ENCODE results near the gene IGSF8. TPM values are rescaled to one million over a fixed set of nuclear protein-coding genes. Genes with fewer than 3 reads are reported as not detected.

The IGSF8 gene
- total and polyA plus RNA-seq, 2 donors (not counting 3 experiments of a cell fraction or from before 2014, with no cell fraction given): 9.5 to 17.5 TPM

DNA sequence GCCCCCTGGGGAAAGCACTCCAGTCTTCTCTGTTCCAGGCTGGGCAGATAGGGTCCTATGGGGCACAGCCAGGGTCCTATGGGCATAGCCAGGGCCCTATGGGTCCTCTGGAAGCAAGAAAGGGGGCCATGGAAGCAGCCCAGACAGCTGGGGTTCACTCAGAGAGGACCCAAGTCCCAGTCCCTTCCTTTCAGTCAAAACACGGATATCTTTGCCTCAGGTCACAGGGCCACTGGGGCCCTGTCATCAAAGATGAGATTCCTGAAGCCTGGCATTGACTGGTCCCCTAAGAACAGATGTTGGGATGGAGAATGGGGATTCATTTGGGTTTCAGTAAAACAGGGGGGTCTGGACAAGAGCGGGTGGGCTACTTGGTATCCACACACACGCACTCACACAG lies 8.5 kb downstream of the IGSF8 start:
- no peaks in the 10 kb centered on the region for H3K9me1 ChIP-seq (replicated peaks; ENCODE audit: control insufficient read depth, extremely low read depth, insufficient read depth, low read length)
- H3K9me3 ChIP-seq (replicated peaks; ENCODE audit: control insufficient read depth, insufficient read depth, low read length): no peaks in the 10 kb centered on the region
- ChIA-PET CTCF (interaction anchor here (1.0 to 3.7 kb wide), 2 partner anchors 8 to 12 kb away, joined by 4 to 21 read pairs; partner anchors contain the start of gene IGSF8), POLR2A (no interaction called here)
- H3K79me2 ChIP-seq (ENCODE audit: control insufficient read depth, insufficient read depth, low read length): no peaks in the 10 kb centered on the region
- H2AFZ ChIP-seq (ENCODE audit: low read depth, low read length): no peak overlapping the region
- TF ChIP-seq FOS (IDR thresholded peaks at IDR 0.05; ENCODE audit: borderline replicate concordance, insufficient read depth, low read length) (no peak), POLR2AphosphoS5 (IDR thresholded peaks at IDR 0.05; ENCODE audit: insufficient read depth, low read depth, low read length) (no peak), CTCF (IDR thresholded peaks at IDR 0.05; ENCODE audit: extremely low read depth in 1 of 2, insufficient read depth in 1 of 2, low read depth in 1 of 2, low read length in 2 of 2) (no peak), GATA2 (IDR thresholded peaks at IDR 0.05; ENCODE audit: insufficient read depth, insufficient read length, low read depth, low read length) (no peak), POLR2A (IDR thresholded peaks at IDR 0.05; ENCODE audit: low read depth, low read length) (no peak), JUN (IDR thresholded peaks at IDR 0.05; ENCODE audit: borderline replicate concordance, insufficient read depth, insufficient read length, low read depth) (no peak), EZH2 (IDR thresholded peaks at IDR 0.05; ENCODE audit: borderline replicate concordance, low read depth, low read length, severe bottlenecking) (no peak), MYC (IDR thresholded peaks at IDR 0.05; ENCODE audit: low read depth, low read length) (no peak)
- TF ChIP-seq, protein P1, sequence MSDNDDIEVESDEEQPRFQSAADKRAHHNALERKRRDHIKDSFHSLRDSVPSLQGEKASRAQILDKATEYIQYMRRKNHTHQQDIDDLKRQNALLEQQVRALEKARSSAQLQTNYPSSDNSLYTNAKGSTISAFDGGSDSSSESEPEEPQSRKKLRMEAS (IDR thresholded peaks at IDR 0.05; ENCODE audit: insufficient read depth, insufficient read length): no peak
- peaks cover 4 to 5% of the 10 kb centered on the region in 2 experiments for H3K27me3 ChIP-seq (ENCODE audit: control insufficient read depth in 2 of 2, insufficient read depth in 2 of 2, low read length in 2 of 2)
- DNase-seq (ENCODE audit: low read depth, low spot score) (no peak), FAIRE-seq (no peak)
- H3K27ac ChIP-seq (ENCODE audit: insufficient read depth, low read depth, low read length): no peak overlapping the region
- H4K20me1 ChIP-seq (replicated peaks; ENCODE audit: control insufficient read depth, extremely low read depth, insufficient read depth, low read length): no peaks in the 10 kb centered on the region
- H3K4me1 ChIP-seq (ENCODE audit: control insufficient read depth, extremely low read depth, insufficient read depth, low read length): no peaks in the 10 kb centered on the region
- no peak overlapping the region for H3K4me3 ChIP-seq (replicated peaks in 1 of 3; ENCODE audit: insufficient read depth in 1 of 3, low read depth in 1 of 3, low read length in 3 of 3)
- H3K9ac ChIP-seq (replicated peaks; ENCODE audit: extremely low read depth, insufficient read depth, low read length): no peak overlapping the region
- H3K36me3 ChIP-seq (ENCODE audit: control insufficient read depth in 2 of 2, extremely low read depth in 1 of 2, insufficient read depth in 2 of 2, low read length in 2 of 2): no peaks in the 10 kb centered on the region
- no peak overlapping the region for H3K4me2 ChIP-seq (ENCODE audit: insufficient read depth, low read length)
- dilution Hi-C loops (cut with MboI; ENCODE audit: extremely low pct_ligation_motif_present, low sequenced_read_pairs) (no loop called here), intact Hi-C loops (cut with micrococcal nuclease) (no loop called here)
- no TSS peak for BruUV-seq (replicated peaks)
